Measurements from ENCODE around the gene VPS4B.

- TF ChIP-seq CTCF (conservative IDR thresholded peaks at IDR 0.05; ENCODE audit: low read depth, low read length) (no peak), EZH2 (IDR thresholded peaks at IDR 0.05; ENCODE audit: low read length, unreplicated experiment) (no peak)
Measured at GRCh38 chr18:63468575-63468974, 46.3 kb upstream of the VPS4B start.

Data from PC-3 (cell line).